HPDE6-E6E7 (cell line): Measurements from ENCODE around the gene IL17B.

Experiments used
- DNase-seq: peaks from one replicate; pipeline ENCODE4 v3.0.0; 2011; ENCODE audit warnings: missing footprints; ENCODE audit errors: extremely low spot score

IL17B gene

GRCh38 chr5:149357370-149358293 is 21.5 kb downstream of the IL17B start, which contains the start of gene PCYOX1L:
Gene PCYOX1L (plus strand): TSS chr5:149358046. CDS start chr5:149358069, 23 bp downstream.
- DNase-seq = peak; percentile 99

GRCh38 chr5:149356391-149356790 is 22.7 kb downstream of the IL17B start:
- no peak for DNase-seq

GRCh38 chr5:149355688-149356087 is 23.4 kb downstream of the IL17B start:
- DNase-seq = no peak

- no peak for DNase-seq
These were observed 25.2 kb downstream of the IL17B start for GRCh38 chr5:149353911-149354310.

- no peak for DNase-seq
These were observed 26.9 kb downstream of the IL17B start for GRCh38 chr5:149352169-149352568.

- no peak for DNase-seq
These were observed 29.7 kb downstream of the IL17B start for GRCh38 chr5:149349382-149349781.

GRCh38 chr5:149348518-149348917 is 30.6 kb downstream of the IL17B start:
- DNase-seq = no peak

- no peak for DNase-seq
These were observed 33.2 kb downstream of the IL17B start for GRCh38 chr5:149345892-149346222.

GRCh38 chr5:149345147-149345891 is 33.8 kb downstream of the IL17B start, which contains the start of gene GRPEL2:
Gene GRPEL2 (plus strand): TSS chr5:149345499. CDS start chr5:149345540, 41 bp downstream.
- DNase-seq = peak; percentile 93

- no peak for DNase-seq
These were observed 34.9 kb downstream of the IL17B start for GRCh38 chr5:149344151-149344550.

- DNase-seq = no peak
These were observed 37.2 kb downstream of the IL17B start for GRCh38 chr5:149341876-149342275.

GRCh38 chr5:149340920-149341319 is 38.2 kb downstream of the IL17B start:
- no peak for DNase-seq

- DNase-seq = no peak
These were observed 40.7 kb downstream of the IL17B start for GRCh38 chr5:149338364-149338763.

- DNase-seq = no peak
These were observed 41.4 kb downstream of the IL17B start for GRCh38 chr5:149337736-149338135.

GRCh38 chr5:149333711-149334443 is 45.2 kb downstream of the IL17B start:
- no peak for DNase-seq

GRCh38 chr5:149328177-149328576 is 50.9 kb downstream of the IL17B start:
- no peak for DNase-seq

GRCh38 chr5:149326611-149327010 is 52.5 kb downstream of the IL17B start:
- no peak for DNase-seq

- DNase-seq = no peak
These were observed 53.2 kb downstream of the IL17B start for GRCh38 chr5:149325894-149326293.

- peak; percentile 85 for DNase-seq
These were observed 53.8 kb downstream of the IL17B start for GRCh38 chr5:149325166-149325735.

- no peak for DNase-seq
These were observed 54.5 kb downstream of the IL17B start for GRCh38 chr5:149324641-149325040.
